Left lung (tissue), 10 donors: ENCODE results near the gene COL5A1. TPM values are rescaled to one million over a fixed set of nuclear protein-coding genes. Genes with fewer than 3 reads are reported as not detected.
A peak's percentile ranks its signal among the peaks of the same experiment; 100 is the strongest.

Experiments used
- ATAC-seq: fragments of 200-7000 bp; cut with Tn5 transposase; one replicate; pipeline ENCODE4 v1.9.1; 2020; ENCODE audit warnings: moderate library complexity
- DNase-seq, 4 donors: peaks; one replicate each; pipeline ENCODE4 v3.0.0-alpha.2; 2013 to 2020
- H3K27ac ChIP-seq, 2 donors: fragments of 200-600 bp; sonication (generic) in 1 of 2; one replicate each; pipeline versions ENCODE4 v1.5.0 to v1.8.0; 2020 to 2021
- H3K27me3 ChIP-seq, 2 donors: fragments of 200-600 bp; sonication (generic) in 1 of 2; one replicate each; pipeline versions ENCODE4 v1.5.0 to v1.8.0; 2020 to 2021
- H3K36me3 ChIP-seq, 2 donors: fragments of 200-600 bp; sonication (generic) in 1 of 2; one replicate each; pipeline versions ENCODE4 v1.5.0 to v1.8.0; 2020 to 2021
- H3K4me1 ChIP-seq, 2 donors: fragments of 200-600 bp; one replicate each; pipeline ENCODE4 v1.8.0; 2021
- H3K4me3 ChIP-seq, 2 donors: fragments of 200-600 bp; sonication (generic) in 1 of 2; one replicate each; pipeline versions ENCODE4 v1.5.0 to v1.8.0; 2020 to 2021; ENCODE audit warnings: mild to moderate bottlenecking in 1 of 2
- H3K9me3 ChIP-seq, 2 donors: fragments of 200-600 bp; sonication (generic) in 1 of 2; one replicate each; pipeline versions ENCODE4 v1.5.0 to v1.8.0; 2020 to 2021
- intact Hi-C, 2 donors: fragments of 100-400 bp; cut with DNase I; formaldehyde crosslinking; loops; one replicate each; pipeline versions ENCODE4 v1.11.2 to v1.14.2; 2022
- polyA plus RNA-seq, 6 donors: library from polyadenylated mRNA; unstranded; fragments of 120-200 nt; gene quantifications; one replicate each; pipeline ENCODE4 v1.2.1, GENCODE V29; 2013; ENCODE audit not compliant: insufficient read length in 6 of 6
- total RNA-seq, 2 donors: library from RNA; stranded (reverse); fragmentation: NEBNext Ultra II Directional; extraction: Animal tissue kit (Norgen Biotek cat#: 25700); gene quantifications; one replicate each; pipeline ENCODE4 v1.2.1, GENCODE V29; 2021
- TF ChIP-seq, protein P1 (sequence below), 2 donors: fragments of 200-600 bp; sonication (generic) in 1 of 2; IDR thresholded peaks; one replicate each; pipeline versions ENCODE4 v1.5.0 to v1.8.0; 2021; ENCODE audit warnings: antibody characterized with exemption in 2 of 2
- donor health status: DM: no; HTN: yes; CAD: no.
- donor health status: DM: no; HTN: no; CAD: no.

Gene COL5A1
- total and polyA plus RNA-seq, 8 donors, result 168 to 357 (median 213) TPM

DNA sequence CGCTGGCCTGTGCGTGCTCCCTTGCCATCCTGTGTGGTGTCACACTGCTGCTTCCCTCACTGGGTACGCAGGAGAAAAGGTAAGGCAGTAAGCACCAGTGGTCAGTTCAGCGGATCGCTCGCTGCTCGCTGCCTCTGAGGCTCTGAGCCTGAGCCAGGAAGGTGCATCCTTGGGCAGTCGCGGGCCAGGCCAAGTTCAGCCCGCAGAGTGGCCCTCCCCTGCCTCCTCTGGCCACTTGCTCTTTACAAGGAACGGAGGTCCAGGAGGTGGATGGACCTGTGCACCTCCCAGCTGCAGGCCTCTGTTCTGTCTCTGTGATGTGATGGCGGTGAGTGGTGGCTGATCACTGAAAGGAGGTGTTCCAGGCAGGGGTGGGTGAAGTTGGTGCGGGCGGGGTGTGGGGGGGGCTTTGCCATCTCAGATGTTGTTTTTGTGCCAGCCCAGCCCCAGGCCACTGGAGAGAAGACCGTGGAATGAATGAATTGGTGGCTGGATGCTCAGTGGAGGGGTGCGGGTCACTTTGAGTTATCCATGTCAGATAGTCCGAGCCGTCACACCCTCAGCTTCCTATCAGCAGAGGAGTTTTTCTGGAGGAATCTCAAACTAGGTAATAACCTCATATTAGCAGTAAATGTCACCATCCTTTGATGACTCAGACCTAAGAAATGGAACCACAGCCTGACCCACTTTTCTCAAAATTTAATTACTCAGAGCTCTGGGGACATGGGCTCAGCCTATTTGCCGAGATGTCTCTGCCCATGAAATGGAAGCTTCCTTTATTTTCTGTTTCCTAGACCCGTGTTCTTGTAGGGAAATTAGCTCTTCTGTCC is 7.3 kb downstream of the COL5A1 start:
- no peaks in the 10 kb centered on the region for H3K9me3 ChIP-seq
- DNase-seq (peak in 1 of 4 donors; percentile 51), ATAC-seq (no peak)
- H3K27ac ChIP-seq, result no peak overlapping the region
- peaks cover 0 to 6% of the 10 kb centered on the region in 2 donors for H3K4me1 ChIP-seq
- H3K36me3 ChIP-seq, result no peaks in the 10 kb centered on the region
- H3K27me3 ChIP-seq, result peaks cover 0 to under 1% of the 10 kb centered on the region in 2 donors
- no peak overlapping the region for H3K4me3 ChIP-seq
- TF ChIP-seq, protein P1, sequence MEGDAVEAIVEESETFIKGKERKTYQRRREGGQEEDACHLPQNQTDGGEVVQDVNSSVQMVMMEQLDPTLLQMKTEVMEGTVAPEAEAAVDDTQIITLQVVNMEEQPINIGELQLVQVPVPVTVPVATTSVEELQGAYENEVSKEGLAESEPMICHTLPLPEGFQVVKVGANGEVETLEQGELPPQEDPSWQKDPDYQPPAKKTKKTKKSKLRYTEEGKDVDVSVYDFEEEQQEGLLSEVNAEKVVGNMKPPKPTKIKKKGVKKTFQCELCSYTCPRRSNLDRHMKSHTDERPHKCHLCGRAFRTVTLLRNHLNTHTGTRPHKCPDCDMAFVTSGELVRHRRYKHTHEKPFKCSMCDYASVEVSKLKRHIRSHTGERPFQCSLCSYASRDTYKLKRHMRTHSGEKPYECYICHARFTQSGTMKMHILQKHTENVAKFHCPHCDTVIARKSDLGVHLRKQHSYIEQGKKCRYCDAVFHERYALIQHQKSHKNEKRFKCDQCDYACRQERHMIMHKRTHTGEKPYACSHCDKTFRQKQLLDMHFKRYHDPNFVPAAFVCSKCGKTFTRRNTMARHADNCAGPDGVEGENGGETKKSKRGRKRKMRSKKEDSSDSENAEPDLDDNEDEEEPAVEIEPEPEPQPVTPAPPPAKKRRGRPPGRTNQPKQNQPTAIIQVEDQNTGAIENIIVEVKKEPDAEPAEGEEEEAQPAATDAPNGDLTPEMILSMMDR (IDR thresholded peaks at IDR 0.05), result no peak
- intact Hi-C loops, result loop anchor here in 1 of 2 donors (10.0 kb wide), 1 partner anchor 194 kb away; no protein-coding TSS in a partner anchor

DNA sequence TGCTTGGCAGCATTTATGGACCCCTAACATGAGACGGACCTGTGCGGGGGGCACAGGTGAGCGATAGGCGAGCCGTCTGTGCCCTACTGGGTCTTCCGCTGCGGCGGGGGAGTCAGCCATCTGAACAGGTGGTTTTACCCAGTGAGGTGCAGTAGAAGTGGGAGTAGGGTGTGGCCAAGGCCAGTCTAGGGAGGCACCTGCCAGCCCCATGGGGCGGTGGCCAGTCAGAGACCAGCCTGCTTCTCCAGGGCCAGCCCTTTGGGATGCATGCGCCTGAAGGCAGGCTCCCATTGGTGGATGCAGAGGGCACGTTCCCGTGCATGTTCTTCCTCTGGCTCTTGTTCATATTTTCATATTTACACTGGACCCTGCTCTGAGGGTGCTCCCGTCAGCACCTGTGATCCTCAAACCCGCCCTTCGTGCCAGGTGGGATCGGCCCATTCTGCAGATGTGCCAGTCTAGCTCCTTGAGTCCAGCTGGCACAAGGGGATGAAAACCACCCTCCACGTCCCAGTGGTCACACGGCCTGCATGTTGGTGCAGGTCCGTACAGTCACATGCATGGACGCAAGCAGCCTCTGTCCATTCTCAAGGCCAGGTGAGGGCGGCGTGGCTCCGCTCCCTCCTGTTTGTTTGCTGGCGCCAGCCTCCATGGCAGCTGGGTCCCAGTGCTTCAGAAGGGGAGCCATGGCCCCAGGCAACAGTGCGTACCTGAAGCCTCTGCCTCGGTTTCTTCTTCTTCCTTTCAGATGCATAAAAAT is 9.0 kb downstream of the COL5A1 start:
- TF ChIP-seq, protein P1 (IDR thresholded peaks at IDR 0.05), result no peak
- ATAC-seq (no peak), DNase-seq (peak in 1 of 4 donors; percentile 55)
- H3K9me3 ChIP-seq, result no peaks in the 10 kb centered on the region
- intact Hi-C loops, result no loop called here
- peaks cover 0 to 6% of the 10 kb centered on the region in 2 donors for H3K4me1 ChIP-seq
- H3K27me3 ChIP-seq, result no peaks in the 10 kb centered on the region
- H3K36me3 ChIP-seq, result no peaks in the 10 kb centered on the region
- H3K27ac ChIP-seq, result no peak overlapping the region
- no peak overlapping the region for H3K4me3 ChIP-seq

DNA sequence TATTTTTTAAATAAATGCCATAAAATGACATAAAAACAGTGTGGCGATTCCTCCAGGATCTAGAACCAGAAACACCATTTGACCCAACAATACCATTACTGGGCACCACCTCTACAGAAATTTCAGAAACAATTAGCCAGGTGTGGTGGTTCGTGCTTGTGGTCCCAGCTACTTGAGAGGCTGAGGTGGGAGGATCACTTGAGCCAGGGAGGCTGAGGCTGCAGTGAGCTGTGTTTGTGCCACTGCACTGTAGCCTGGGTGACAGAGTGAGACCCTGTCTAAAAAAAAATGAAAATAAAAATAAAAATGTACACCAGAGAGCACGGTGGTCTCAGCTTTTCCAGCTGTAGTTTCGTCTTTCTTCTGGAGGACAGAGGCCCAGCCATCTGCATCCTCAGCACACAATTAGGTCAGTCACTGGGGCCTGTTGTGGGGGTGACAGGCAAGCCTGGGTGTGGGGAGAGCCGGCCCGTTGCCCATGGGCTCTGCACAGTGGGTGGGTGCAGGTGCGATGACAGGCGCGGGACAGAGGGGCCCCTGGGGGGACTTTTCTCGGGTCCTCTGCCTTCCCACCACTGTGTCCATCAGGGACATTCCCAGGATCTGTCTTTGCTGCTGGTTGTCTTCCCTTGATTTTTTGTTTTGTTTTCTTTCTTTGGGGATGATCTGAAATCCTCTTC is 9.8 kb downstream of the COL5A1 start:
- Histone ChIP-seq H3K27ac (no peak overlapping the region), H3K4me1 (peaks cover 0 to 5% of the 10 kb centered on the region in 2 donors), H3K27me3 (no peaks in the 10 kb centered on the region), H3K9me3 (no peaks in the 10 kb centered on the region), H3K4me3 (no peak overlapping the region), H3K36me3 (no peaks in the 10 kb centered on the region)
- ATAC-seq (no peak), DNase-seq (peak in 1 of 4 donors; percentile 66)
- intact Hi-C loops, result no loop called here
- TF ChIP-seq, protein P1 (IDR thresholded peaks at IDR 0.05), result no peak

DNA sequence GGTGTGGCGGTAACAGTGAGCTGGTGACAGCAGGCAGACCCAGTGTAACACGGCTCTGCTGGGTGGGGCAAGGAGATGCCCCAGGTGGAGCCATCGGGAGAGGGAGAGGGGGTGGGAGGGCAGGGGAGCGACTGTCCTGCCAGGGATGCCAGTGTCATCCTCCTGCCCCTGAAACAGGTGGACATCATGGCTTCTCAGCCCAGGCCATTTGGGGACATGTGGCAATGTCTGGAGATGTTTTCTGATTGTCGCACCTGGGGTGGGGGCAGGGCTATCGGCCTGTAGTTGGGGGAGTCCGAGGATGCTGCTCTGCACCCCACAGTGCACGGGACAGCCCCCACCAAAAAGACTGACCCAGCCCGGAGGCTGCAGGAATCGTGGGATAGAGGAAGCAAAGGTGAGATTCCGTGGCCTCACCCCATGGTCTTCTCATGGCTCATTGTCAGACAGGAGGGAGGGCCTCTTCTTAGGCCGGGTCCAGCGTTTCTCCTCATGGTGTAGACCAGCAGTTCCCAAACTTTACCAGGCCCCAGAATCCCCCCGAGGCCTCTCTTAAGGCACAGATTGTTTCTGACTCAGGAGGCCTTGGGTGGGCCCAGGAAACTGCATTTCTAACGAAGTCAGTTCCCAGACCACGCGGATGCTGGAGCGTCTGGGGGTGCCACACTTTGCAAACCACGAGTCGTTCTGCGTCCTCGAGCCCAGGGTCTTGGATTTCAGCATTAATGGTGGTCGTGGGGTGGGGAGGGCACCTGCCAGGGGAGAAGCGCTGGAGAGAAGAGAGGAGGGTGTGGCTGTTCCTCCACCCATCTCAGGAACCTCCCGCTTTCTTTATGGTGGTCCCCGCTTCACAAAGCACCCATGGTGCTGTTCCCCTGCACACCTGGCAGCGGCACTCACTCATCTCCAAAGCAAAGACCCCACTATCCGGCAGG is 11.0 kb downstream of the COL5A1 start:
- H3K27me3 ChIP-seq, result no peaks in the 10 kb centered on the region

More for the DNA sequence above, 11.0 kb downstream of the COL5A1 start:
- H3K9me3 ChIP-seq, result no peaks in the 10 kb centered on the region
- no peak overlapping the region for H3K27ac ChIP-seq
- no peak overlapping the region for H3K4me3 ChIP-seq
- no peaks in the 10 kb centered on the region for H3K4me1 ChIP-seq
- intact Hi-C loops, result no loop called here
- H3K36me3 ChIP-seq, result no peaks in the 10 kb centered on the region
- DNase-seq (peak in 1 of 4 donors; percentile 39), ATAC-seq (no peak)
- TF ChIP-seq, protein P1 (IDR thresholded peaks at IDR 0.05), result no peak
